HG02840 (cell line): ENCODE measurements around the gene HCN2.
"Not testable (repeated sequence)": the region's sequence is repeated elsewhere in the genome, so short reads cannot be mapped to it uniquely, and the experiment has no call there.

Source experiments
- ATAC-seq: cut with Tn5 transposase; IDR thresholded peaks from one replicate; pipeline ENCODE4 v1.9.1; 2021; ENCODE audit warnings: mild to moderate bottlenecking, moderate library complexity, moderate number of reproducible peaks; ENCODE audit not compliant: unreplicated experiment, low FRiP score

Gene HCN2

DNA sequence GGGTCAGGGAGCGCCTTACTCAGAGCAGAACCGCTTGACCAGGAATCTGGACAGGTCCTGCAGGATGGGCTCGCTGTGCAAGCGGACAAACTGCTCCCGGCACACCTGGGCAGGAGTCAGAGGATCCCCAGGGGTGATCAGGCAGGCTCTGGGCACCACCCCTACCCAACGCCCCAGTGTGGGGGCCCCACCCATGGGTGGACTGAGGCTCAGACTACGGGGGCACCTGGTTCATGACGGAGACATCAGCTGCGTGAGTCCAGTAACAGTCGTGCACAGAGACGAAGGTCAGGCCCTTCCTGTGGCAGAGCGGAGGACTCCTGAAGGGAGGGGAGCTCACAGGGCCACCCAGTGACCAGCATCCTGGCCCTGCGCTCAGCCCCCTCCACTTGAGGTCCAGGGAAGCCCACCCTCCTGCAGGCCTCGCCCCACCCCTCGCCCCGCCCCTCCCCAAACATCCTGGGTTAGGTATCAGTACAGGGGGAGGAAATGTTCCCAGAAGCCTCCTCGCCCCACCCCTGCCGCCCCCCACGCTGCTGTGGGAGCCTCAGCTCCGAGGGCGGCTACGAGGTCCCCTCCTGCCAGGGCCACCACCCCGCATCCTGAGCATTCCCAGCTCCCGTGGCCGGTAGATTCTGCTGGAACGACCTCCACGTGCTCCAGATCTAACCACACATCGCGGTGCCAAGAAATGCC, 28.0 kb downstream of the HCN2 start:
- no peak for ATAC-seq

DNA sequence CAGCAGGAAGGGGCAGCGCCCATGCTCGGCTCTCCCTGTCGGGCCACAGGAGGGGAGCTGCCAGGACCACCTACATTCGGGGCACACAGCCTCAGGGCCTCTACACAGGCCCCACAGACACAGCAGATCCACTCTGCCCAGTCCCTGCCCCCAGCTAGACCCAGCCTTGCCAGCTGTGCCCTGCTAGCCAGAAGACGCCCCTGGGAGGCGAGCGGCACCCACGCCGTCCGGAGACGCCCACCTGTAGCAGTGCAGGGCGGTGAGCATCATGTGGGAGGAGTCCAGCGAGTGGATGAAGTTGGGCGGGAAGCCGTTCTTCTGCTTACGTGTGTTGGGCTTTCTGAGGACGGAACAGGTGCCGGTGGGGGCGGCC, 28.6 kb downstream of the HCN2 start:
- ATAC-seq, result no peak

DNA sequence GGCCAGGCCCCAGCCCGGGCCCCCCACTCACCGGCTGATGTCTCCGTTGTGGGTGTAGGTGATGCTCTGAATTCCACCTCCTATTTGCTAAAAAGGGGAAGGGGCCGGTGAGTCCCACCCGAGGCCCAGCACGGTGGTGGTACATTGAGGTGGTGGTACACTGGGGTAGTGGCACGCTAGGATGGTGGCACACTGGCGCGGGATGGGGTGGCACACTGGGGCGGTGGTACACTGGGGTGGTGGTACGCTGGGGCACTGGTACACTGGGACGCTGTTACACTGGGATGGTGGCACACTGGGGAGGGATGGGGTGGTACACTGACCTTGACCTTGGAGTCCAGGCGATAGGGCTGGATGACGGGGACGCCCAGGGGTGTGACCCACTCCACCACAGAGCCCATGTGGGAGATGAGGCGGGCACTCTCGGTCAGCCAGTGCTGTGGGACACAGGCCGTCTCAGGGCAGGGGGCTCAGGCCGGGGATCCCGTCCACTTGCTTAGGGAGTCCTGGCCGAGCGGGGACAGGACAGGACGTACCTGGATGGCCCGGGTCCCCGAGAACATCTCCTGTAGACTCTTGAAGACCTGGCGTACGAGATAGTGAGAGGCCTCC, 29.1 kb downstream of the HCN2 start:
- no peak for ATAC-seq

DNA sequence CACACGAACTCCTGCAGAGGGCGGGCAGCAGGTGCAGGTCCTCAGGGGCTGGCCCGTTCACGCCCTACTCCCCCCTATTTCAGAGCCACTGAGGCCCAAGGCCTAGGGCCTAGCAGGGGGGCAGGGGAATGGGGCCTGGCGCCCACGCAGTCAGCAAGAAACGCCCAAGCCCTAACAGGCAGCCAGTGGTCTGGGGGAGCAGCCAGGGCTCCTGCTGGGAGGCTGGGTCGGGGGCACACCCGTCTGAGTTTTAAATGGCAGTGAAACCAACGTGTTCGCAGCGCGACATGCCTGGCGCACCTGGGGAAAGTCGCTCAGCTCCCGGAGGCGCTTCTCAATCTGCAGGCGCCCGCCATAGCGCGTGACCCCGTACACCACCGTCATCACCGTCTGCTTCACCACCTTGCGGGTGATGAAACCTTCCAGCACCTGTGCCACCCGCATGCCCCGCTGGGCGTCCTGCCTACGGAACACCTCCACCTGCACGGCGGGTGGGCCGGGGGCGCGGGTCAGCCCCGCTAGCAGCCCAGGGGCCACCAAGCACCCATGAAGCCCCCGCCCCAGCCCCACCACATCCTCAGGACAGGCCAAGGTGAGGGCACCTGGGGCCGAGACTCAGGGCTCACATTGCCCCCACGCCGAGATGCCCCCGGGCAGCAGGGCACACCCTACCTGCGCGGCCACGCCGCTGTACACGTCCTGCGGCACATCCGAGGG, 29.8 kb downstream of the HCN2 start:
- ATAC-seq, result no peak

DNA sequence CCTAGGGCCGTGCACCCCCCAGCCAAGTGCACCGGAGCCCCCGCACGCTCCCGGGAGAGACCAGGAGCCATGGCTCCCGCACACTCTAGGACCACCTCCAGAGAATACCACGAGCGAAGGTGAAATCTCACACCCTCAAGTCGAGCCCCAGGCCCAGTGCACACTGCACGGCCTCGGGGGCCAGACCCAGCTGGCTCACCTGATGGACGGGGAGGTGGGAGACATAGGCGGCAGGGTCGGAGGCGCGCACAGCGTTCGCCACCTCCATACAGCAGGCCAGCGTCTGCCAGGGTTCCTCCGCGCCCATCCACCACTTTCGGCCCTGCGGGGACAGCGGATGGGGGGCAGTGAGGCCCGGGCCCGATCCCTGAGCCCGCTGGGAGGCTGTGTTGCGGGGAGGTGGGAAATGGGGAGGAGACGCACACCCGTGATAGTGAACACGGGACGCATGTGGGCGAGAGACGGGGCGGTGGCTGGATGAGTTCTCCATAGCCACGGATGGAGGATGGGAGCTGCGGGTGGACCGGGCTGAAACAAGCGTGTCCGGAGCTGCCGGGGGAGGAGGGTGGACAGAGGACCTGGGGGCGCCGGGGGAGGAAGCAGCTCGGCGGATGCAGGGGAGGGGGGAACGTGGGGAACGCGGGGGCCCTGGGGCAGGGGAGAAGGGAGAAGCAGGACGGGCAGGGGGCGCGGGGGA, 30.6 kb downstream of the HCN2 start:
- no peak for ATAC-seq

DNA sequence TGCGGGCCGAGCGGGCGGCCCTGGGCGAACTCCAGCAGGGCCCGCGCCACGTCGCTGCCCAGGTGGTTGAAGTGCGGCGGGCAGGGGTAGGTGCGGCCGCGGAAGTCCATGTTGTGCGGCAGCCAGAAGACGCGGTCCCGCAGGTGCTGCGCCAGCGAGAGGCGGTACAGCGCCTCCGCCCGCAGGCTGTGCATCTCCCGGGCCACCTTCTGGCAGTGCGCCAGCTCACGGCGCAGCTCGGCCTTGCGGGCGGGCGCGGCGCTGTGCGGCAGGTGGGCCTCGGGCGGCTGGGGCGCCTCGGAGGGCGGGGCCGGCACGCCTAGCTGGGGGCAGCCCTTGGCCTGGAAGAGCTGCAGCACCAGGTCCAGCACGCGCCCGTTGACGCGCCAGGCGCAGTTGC, 31.5 kb downstream of the HCN2 start:
- ATAC-seq, result not testable (repeated sequence)

DNA sequence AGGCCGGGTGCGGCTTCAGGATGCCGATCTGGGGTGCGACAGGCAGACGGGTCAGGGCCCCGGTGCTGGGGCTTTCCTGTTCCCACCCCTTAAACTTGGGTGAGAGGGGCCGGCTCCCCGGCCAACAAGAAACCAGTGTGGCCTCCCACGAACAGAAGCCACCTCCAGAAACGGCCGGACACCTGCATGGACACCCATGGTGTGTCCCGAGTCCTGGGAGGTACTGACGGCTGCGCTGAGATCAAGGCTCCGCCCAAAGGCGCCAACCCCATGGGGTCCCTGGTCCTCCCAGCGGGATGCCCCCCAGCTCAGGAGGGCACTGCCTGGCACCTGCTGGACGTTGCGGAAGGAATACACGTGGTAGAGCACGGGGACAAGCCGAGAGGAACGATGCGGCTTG, 32.1 kb downstream of the HCN2 start:
- ATAC-seq, result no peak

DNA sequence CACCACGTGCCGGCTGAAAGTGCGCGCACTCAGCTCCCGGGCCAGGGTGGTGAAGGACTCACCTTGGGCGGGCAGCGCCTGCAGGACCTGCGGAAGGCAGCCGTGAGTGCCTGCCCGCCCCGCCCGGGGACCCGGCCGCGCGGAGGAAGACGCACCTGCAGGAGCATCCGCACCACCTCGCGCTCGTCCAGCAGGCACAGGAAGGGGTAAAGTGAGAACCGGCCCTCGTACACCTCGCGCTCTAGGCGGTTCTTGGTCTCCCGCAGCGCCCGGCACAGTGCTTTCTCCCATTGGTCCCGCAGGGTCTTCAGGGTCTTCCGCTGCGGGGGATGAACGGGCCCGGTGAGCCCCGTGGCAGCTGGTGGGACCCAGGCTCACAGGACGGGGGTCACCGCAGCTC, 33.0 kb downstream of the HCN2 start:
- no peak for ATAC-seq

DNA sequence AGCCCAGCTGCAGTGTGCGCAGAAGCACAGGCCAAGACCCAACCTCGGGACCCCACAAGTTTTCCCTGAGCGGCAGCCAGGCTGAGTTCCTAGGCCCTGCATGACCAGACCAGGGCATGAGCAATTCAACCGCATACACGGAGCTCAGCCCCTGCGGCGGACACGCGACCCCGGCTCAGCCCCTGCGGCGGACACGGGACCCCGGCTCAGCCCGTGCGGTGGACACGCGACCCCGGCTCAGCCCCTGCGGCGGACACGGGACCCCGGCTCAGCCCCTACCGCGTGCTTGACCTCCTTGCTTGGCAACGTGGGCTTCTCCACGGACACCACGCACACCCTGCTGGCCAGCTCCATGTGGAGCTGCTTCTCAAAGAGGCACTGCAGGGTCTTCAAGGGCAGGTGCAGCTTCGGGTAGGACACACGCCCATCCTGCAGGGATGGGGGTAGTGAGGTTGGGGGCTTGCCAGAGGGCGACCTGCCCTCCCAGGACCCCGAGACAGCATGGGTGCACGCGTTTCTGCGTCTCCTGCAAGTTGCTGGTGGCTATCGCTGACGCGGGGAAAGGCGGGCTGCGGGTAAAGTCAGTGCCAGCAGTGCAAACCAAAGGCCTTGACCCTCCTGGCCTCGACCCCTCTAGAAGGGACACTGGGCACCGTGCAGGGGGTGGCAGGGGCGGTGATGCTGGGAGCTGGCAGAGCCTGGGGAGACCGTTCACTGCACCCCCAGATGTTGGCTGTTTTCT, 33.7 kb downstream of the HCN2 start:
- no peak for ATAC-seq

DNA sequence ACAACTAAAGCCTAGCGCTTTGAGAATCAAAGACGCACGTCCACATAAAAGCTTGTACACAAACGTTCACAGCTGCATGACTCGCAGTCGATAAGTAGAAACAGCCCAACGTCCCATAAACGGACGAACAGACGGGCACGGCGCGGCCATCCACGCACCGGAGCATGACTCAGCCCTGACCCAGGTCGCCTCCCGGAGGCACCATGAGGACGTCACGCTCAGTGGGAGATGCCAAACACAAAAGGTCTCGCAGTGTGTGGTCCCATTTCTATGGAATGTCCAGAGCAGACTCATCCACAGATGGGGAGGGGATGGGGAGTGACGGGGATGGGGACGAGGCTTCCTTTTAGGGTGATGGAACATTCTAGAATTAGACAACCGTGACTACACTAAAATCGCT, 34.3 kb downstream of the HCN2 start:
- ATAC-seq, result no peak

DNA sequence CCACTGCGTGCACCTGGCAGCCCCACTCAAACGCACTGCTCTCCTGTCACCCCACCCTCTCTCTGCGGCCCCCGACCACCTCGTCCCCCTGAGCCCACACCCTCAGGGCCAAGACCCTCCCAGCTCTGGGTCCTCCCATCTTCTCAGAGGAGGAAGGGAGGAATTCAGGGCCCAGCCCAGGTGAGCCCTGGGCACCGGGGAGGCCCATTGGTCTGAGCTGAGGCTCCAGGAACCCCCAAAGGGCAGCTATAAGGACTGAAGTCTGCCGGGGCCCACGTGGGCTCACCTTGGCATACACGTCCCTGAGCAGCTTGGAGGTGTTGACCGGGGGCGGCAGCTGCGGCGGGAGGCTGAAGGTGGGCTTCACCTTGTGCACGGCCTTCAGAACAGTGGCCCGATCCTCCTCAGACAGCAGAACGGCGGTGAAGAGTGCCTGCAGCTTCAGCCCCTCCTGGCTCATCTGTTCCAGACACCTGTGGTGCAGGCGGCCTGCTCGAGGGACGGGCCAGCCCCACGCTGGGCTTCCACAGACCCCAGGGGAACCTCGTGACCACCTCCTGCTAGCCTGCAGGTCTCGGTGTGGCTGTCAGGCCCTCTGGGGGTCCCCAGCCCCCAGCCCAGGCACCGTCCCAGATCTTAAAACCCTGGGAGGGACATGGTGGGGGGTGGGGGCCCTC, 34.9 kb downstream of the HCN2 start:
- ATAC-seq, result no peak

DNA sequence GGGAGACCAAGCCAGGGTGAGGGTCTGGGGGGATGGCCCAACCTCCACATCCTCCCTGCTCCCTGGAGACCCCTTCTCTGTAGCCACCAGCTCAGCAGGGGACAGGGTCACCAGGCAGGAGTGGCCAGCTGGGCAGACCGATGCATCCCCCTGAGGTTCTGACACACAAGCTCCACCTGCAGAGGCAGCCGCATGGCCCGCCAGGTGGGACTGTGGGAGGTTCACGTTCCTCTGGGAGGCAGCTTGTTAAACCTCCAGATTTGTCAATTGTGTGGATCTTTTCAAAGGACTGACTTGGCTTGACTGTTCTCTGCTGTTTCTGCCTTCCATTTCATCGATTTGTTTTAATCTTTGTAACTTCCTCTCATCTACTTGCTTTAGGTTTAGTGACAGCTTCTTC, 35.6 kb downstream of the HCN2 start:
- no peak for ATAC-seq

DNA sequence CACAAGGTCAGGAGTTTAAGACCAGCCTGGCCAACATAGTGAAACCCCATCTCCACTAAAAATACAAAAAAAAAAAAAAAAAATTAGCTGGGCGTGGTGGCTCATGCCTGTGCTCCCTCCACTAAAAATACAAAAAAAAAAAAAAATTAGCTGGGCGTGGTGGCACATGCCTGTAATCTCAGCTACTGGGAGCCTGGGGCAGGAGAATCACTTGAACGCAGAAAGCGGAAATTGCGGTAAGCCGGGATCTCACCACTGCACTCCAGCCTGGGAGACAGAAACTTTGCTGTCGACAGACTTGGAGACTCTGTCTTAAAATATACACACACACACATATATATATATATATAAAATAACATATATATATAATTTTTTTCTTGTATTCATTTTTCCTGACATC, 36.9 kb downstream of the HCN2 start:
- not testable (repeated sequence) for ATAC-seq

DNA sequence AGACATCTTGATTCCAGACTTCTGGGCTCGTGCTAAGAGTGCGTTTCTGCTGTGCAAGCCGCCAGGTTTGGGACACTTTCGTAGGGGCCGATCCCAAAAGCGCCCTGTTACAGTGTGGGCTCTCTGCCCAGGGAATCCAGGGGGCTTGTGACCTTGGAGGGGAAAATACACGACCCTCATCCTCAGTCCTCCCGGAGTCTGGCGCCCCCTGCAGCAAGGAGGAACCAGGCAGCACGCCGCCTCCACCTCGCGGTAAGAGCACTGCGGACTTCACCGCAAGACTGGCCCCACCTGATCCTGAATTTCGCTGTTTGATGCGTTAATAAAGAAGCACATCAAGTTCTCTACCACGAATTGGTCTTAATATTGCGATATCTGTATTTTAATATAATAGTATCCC, 38.5 kb downstream of the HCN2 start:
- ATAC-seq, result no peak

DNA sequence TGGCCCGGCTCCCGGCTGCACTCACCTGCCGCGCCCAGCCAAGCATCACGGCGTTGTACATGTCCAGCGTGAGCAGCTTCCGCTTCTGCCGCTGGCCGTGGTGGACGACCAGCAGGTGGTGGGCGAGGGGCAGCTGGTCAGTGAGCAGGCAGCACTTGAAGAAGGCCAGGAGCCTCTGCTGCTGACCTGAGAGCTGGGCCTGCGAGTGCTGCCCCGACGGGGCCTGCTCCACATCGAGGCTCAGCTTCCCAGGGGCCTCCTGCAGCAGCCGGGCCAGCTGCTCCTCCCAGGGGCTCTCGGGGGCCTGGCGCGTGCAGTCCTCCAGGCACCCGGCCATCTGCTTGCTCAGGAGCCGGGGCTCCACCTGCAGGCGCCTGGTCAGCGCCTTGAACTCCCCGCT, 39.8 kb downstream of the HCN2 start:
- ATAC-seq, result not testable (repeated sequence)

DNA sequence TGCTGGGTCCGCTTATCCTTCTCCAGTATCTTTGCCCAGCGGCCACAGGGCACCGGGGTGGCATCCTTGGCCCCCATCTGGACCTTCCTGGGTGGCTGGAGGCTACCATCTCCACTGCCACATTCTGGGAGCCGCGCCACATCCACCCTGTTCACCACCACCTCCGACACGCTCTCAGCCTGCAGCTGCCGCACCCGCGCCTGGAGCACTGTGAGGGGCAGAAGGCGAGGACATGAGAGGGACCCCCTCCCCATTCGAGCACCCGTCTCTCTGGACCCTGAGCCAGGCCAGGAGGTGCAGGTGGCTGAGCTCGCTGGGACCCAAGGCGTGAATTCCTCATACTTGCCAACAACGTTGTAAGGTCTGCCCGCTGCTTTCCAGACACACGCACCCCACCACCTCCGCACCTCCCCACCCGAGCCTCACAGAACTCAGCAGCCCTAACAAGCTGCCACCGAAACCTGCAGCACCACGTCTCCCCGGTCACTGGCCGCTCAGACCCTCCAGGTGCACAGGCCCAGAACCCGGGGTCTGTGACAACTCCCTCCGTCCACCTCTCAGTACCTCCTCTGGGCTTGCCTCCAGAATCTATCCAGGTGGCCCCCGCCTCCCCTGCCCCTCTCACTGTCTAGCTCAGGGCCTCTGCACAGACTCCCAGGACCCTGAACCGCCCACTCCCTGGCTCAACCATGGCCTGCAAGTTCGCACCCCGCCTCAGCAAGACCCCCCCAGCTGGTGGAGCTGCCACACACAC, 40.5 kb downstream of the HCN2 start:
- no peak for ATAC-seq

DNA sequence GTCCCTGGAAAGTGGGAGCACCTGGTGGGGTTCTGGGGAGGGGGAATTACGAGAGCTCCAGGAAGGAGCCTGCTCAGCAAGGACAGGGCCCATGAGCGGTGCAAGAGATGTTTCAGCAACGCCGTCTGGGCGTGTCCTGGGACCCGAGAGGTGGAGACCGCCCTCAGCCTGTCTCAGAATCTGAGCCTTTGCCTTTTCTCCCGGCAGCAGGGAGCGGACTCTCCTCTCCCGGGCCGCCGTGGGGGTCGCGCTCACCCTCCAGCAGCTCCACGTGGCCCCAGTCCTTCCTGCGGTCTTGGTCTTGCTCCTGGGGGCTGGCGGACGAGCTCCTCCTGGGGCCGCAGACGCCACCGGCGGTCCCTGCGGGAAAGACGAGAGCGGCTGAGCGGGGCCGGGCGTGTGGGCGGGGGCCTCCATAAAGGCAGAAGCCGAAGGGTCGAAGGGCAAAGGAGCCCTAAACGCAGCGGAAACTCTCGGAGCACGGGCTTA, 42.9 kb downstream of the HCN2 start:
- ATAC-seq, result peak; percentile 15

DNA sequence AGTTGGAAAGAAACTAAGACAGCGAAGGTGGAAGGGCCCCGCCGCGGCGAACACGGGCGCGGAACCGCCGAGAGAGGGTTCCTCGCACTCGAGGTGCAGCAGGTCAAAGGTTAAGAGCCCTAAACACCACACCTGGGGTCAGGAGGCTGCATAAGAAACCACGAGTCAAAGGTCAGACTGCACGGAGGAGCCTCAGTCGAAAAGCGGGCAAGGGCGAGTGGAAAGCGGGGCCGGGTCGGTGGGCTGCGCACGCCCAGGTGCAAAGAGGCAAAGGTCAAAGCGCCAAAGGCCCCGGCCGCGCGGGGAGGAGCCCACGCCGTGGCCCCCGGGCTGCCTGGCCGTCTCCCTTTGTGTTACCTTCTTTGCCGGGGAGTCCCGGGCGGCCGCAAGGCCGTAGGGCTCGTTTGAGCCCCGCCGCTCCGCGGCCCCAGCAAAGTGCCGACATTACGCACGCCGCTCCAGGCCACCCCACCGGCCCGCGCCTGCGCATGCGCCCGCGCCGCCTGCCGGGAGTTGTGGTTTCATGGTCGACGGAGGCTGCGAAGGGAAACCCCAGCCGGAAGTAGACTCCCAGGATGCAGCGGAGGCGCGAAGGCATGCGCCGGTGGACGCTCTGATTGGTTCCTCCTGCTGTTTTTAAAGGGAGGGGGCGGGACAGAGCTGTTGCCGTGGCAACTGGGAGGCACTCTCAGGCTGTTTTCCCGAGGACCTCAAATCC, 43.5 kb downstream of the HCN2 start, which contains the start of gene POLRMT:
TSS of gene POLRMT (minus strand) at position 470 of the 718 bp plus-strand sequence. CDS start at position 445, 25 bp downstream.
- ATAC-seq, result peak; percentile 79
